Gastrocnemius medialis (tissue), 4 donors: ENCODE data around the gene ACKR1. TPM values are rescaled to one million over a fixed set of nuclear protein-coding genes. Genes with fewer than 3 reads are reported as not detected.

Experiments used
- ATAC-seq, 2 donors: fragments of 150-250 bp; one replicate each; pipeline ENCODE4 v1.9.1; 2016
- DNase-seq, 2 donors: peaks; one replicate each; pipeline ENCODE4 v3.0.0-alpha.2; 2019
- H3K27ac ChIP-seq, 4 donors: fragments of 200-600 bp; sonication (generic); 1 replicate in 1 of 4; 2 replicates in 3 of 4; pipeline ENCODE4 v1.5.1; 2016 to 2018; ENCODE audit warnings: mild to moderate bottlenecking in 2 of 4, moderate library complexity in 1 of 4
- H3K27me3 ChIP-seq, 3 donors: fragments of 200-600 bp; sonication (generic) in 2 of 3; 1 replicate in 1 of 3; 2 replicates in 2 of 3; pipeline versions ENCODE4 v1.5.1 to v1.6.0; 2016 to 2019; ENCODE audit warnings: mild to moderate bottlenecking in 1 of 3, moderate library complexity in 1 of 3
- H3K36me3 ChIP-seq, 2 donors: fragments of 200-600 bp; sonication (generic) in 1 of 2; one replicate each; pipeline ENCODE4 v1.5.1; 2017 to 2018
- H3K4me1 ChIP-seq, 2 donors: fragments of 200-600 bp; sonication (generic) in 1 of 2; one replicate each; pipeline ENCODE4 v1.5.1; 2016 to 2017; ENCODE audit warnings: mild to moderate bottlenecking in 2 of 2
- H3K4me3 ChIP-seq, 4 donors: fragments of 200-600 bp; sonication (generic) in 3 of 4; 1 replicate in 1 of 4; 2 replicates in 3 of 4; pipeline ENCODE4 v1.5.1; 2016 to 2019; ENCODE audit warnings: mild to moderate bottlenecking in 2 of 4
- H3K9me3 ChIP-seq, 3 donors: fragments of 200-600 bp; sonication (generic) in 2 of 3; 1 replicate in 1 of 3; 2 replicates in 2 of 3; pipeline ENCODE4 v1.5.1; 2016 to 2019
- CTCF ChIP-seq, 5 experiments: fragments of 450-650 bp in 3 of 5; fragments of 200-600 bp in 2 of 5; sonication (generic) in 2 of 5; IDR thresholded peaks in 4 of 5; conservative IDR thresholded peaks in 1 of 5; 1 replicate in 4 of 5; 2 replicates in 1 of 5; pipeline ENCODE4 v1.5.1; 2016 to 2019; ENCODE audit warnings: antibody characterized with exemption in 5 of 5, mild to moderate bottlenecking in 3 of 5, moderate library complexity in 3 of 5
- POLR2A ChIP-seq, 2 donors: fragments of 450-650 bp; IDR thresholded peaks; one replicate each; pipeline ENCODE4 v1.6.1; 2017; ENCODE audit warnings: antibody characterized with exemption in 2 of 2, mild to moderate bottlenecking in 2 of 2, moderate library complexity in 2 of 2
- in situ Hi-C, 4 donors: fragments of 200-750 bp; cut with MboI; loops; one replicate each; pipeline versions ENCODE4 v1.15.0 to v1.8.0; 2017; ENCODE audit warnings: low sequenced_read_pairs in 4 of 4
- intact Hi-C: fragments of 100-400 bp; cut with DNase I; formaldehyde crosslinking; loops from one replicate; pipeline ENCODE4 v1.15.1; 2023; ENCODE audit warnings: low total_unique reads
- total RNA-seq, 4 donors: library from RNA; depleted of rRNA; stranded (reverse); fragments of >200 nt; gene quantifications; one replicate each; pipeline versions ENCODE4 v1.1.0 to v1.2.3, GENCODE V29; 2016

Gene ACKR1
- total RNA-seq, 4 donors from 2014 or later, result 10.1 to 34.8 (median 21.8) TPM

GRCh38 chr1:159171688-159172501, 32.8 kb upstream of the ACKR1 start:
- H3K4me3 ChIP-seq, result peak overlapping the region; percentile 28 to 41 (median 33)
- peaks cover 36 to 39% (median 39%) of the 10 kb centered on the region in 3 donors for H3K27me3 ChIP-seq
- in situ Hi-C loops, result loop anchor here in 1 of 4 donors (25.0 kb wide), 1 partner anchor 615 kb away; the partner anchor contains the start of gene DUSP23
- no peaks in the 10 kb centered on the region for H3K9me3 ChIP-seq
- no peak overlapping the region for H3K27ac ChIP-seq
- no peaks in the 10 kb centered on the region for H3K36me3 ChIP-seq
- DNase-seq (no peak), ATAC-seq (no peak)
- TF ChIP-seq POLR2A (IDR thresholded peaks at IDR 0.05) (no peak), CTCF (IDR thresholded peaks at IDR 0.05 in 4 of 5, conservative IDR thresholded peaks at IDR 0.05 in 1 of 5) (no peak)
- intact Hi-C loops, result no loop called here
- H3K4me1 ChIP-seq, result no peaks in the 10 kb centered on the region

GRCh38 chr1:159172614-159173291, 31.9 kb upstream of the ACKR1 start:
- peaks cover 36 to 39% (median 39%) of the 10 kb centered on the region in 3 donors for H3K27me3 ChIP-seq
- no peaks in the 10 kb centered on the region for H3K4me1 ChIP-seq
- DNase-seq (peak in 1 of 2 donors; percentile 18), ATAC-seq (peak in 1 of 2 donors; percentile 16)
- H3K36me3 ChIP-seq, result no peaks in the 10 kb centered on the region
- in situ Hi-C loops, result loop anchor here in 1 of 4 donors (25.0 kb wide), 1 partner anchor 615 kb away; the partner anchor contains the start of gene DUSP23
- intact Hi-C loops, result no loop called here
- H3K4me3 ChIP-seq, result peak overlapping the region in 1 of 4 donors; percentile 41
- no peak for TF ChIP-seq POLR2A (IDR thresholded peaks at IDR 0.05)
- TF ChIP-seq CTCF (IDR thresholded peaks at IDR 0.05 in 4 of 5, conservative IDR thresholded peaks at IDR 0.05 in 1 of 5), result no peak
- H3K27ac ChIP-seq, result no peak overlapping the region
- H3K9me3 ChIP-seq, result no peaks in the 10 kb centered on the region

GRCh38 chr1:159173320-159173719, 31.4 kb upstream of the ACKR1 start:
- H3K4me1 ChIP-seq, result no peaks in the 10 kb centered on the region
- ATAC-seq (no peak), DNase-seq (no peak)
- intact Hi-C loops (no loop called here), in situ Hi-C loops (loop anchor here in 1 of 4 donors (25.0 kb wide), 1 partner anchor 614 kb away; the partner anchor contains the start of gene DUSP23)
- H3K36me3 ChIP-seq, result no peaks in the 10 kb centered on the region
- H3K4me3 ChIP-seq, result no peak overlapping the region
- H3K27me3 ChIP-seq, result peaks cover 35 to 36% (median 36%) of the 10 kb centered on the region in 3 donors
- H3K27ac ChIP-seq, result no peak overlapping the region
- H3K9me3 ChIP-seq, result no peaks in the 10 kb centered on the region
- TF ChIP-seq CTCF (IDR thresholded peaks at IDR 0.05 in 4 of 5, conservative IDR thresholded peaks at IDR 0.05 in 1 of 5) (no peak), POLR2A (IDR thresholded peaks at IDR 0.05) (no peak)

GRCh38 chr1:159175571-159175970, 29.1 kb upstream of the ACKR1 start:
- H3K9me3 ChIP-seq, result no peaks in the 10 kb centered on the region
- TF ChIP-seq POLR2A (IDR thresholded peaks at IDR 0.05) (no peak), CTCF (IDR thresholded peaks at IDR 0.05 in 4 of 5, conservative IDR thresholded peaks at IDR 0.05 in 1 of 5) (no peak)
- DNase-seq (no peak), ATAC-seq (no peak)
- no peak overlapping the region for H3K4me3 ChIP-seq
- no peak overlapping the region for H3K27ac ChIP-seq
- H3K4me1 ChIP-seq, result no peaks in the 10 kb centered on the region
- in situ Hi-C loops, result no loop called here
- no peaks in the 10 kb centered on the region for H3K36me3 ChIP-seq
- peaks cover 21 to 29% (median 25%) of the 10 kb centered on the region in 3 donors for H3K27me3 ChIP-seq
- intact Hi-C loops, result no loop called here
